ENCODE results near the gene NRSN2.

DNA sequence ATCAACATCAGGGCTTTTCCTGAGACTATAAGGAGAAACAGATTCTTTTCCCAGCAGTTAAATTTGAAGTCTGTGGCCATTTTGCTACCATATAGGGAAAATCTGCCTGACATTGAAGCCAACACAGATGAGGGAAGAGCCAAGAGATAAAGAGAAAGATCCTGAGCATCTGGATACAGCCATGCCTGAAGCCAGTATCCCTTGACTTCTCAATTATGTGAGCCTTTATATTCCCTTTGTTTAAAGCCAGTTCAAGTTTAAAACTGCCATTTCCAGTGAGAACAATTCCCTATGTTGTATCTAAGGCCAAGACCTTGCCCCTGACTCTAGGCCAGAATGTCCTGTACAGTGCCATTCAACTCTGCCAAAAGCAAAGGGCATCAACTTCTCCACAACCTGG, 3.8 kb upstream of the NRSN2 start:
- TF ChIP-seq, protein P1, sequence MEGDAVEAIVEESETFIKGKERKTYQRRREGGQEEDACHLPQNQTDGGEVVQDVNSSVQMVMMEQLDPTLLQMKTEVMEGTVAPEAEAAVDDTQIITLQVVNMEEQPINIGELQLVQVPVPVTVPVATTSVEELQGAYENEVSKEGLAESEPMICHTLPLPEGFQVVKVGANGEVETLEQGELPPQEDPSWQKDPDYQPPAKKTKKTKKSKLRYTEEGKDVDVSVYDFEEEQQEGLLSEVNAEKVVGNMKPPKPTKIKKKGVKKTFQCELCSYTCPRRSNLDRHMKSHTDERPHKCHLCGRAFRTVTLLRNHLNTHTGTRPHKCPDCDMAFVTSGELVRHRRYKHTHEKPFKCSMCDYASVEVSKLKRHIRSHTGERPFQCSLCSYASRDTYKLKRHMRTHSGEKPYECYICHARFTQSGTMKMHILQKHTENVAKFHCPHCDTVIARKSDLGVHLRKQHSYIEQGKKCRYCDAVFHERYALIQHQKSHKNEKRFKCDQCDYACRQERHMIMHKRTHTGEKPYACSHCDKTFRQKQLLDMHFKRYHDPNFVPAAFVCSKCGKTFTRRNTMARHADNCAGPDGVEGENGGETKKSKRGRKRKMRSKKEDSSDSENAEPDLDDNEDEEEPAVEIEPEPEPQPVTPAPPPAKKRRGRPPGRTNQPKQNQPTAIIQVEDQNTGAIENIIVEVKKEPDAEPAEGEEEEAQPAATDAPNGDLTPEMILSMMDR (IDR thresholded peaks at IDR 0.05; ENCODE audit: low read length) = no peak
- TF ChIP-seq EZH2 (optimal IDR thresholded peaks at IDR 0.05; ENCODE audit: low read depth, low read length) (no peak), EZH2phosphoT487 (IDR thresholded peaks at IDR 0.05; ENCODE audit: low read length) (no peak)
